Measurements from ENCODE around the gene CCDC152. TPM values are rescaled to one million over a fixed set of nuclear protein-coding genes. Genes with fewer than 3 reads are reported as not detected.

Gene CCDC152
- total and polyA plus RNA-seq, 2 of the 13 experiments (the other 11 are each of a cell fraction or from before 2014, with no cell fraction given) = 0.20 to 0.36 TPM

DNA sequence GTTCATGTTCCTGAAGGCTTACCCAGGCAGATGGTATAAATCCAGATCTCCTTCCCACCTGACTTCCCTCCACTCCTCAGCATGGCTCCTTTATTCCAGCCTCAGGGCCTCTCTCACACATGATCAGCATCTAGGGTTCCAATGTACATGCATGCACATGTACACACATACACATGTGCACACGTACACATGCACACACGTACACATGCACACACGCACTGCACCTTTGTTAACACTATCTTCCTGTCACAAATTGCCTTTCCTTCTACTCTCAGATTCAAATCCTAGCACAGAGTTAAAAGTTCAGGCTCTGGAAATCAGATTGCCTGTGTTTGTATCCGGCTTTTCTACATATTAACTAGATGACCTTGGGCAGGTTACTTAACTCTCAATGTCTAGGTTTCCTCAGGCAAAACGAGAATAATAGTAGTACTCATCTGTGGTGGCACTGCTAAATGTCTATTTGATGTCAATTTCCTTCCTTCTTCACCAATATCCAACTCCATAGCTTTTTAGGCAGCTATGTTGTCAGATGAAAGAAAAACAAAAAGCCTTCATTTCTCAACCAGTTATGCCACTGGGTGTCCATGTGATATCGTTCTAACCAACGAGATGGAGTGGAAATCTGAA is 67.8 kb downstream of the CCDC152 start (continued):
- TF ChIP-seq KLF9 (CRISPR knock-in tag; IDR thresholded peaks at IDR 0.05; ENCODE audit: low read depth) (no peak), KDM6A (CRISPR knock-in tag; IDR thresholded peaks at IDR 0.05; ENCODE audit: low read depth) (peak; percentile 43; the same call in 1 of the 2 replicates), ZNF781 (CRISPR knock-in tag; IDR thresholded peaks at IDR 0.05; ENCODE audit: borderline replicate concordance, not compliant biosample characterization) (peak; percentile 50), ZMYM3 (CRISPR knock-in tag; IDR thresholded peaks at IDR 0.05) (peak; percentile 36; the same call in 1 of the 2 replicates), SP140L (CRISPR knock-in tag; IDR thresholded peaks at IDR 0.05; ENCODE audit: borderline replicate concordance) (no peak), ESRRA (CRISPR knock-in tag; IDR thresholded peaks at IDR 0.05; ENCODE audit: low read depth) (peak; percentile 36; the same call in 1 of the 2 replicates), TBL1XR1 (IDR thresholded peaks at IDR 0.05; ENCODE audit: borderline replicate concordance, low read length, partially characterized antibody) (peak; percentile 73), SAP130 (CRISPR knock-in tag; IDR thresholded peaks at IDR 0.05; ENCODE audit: low read depth) (peak; percentile 85), ZNF30 (CRISPR knock-in tag; IDR thresholded peaks at IDR 0.05) (no peak), GATAD1 (CRISPR knock-in tag; IDR thresholded peaks at IDR 0.05) (0 out of 2 replicates have a peak, but pooled peaks have one; percentile 27), MEIS1 (CRISPR knock-in tag; IDR thresholded peaks at IDR 0.05; ENCODE audit: borderline replicate concordance) (peak; percentile 75; the same call in 1 of the 2 replicates), NFIC (IDR thresholded peaks at IDR 0.05; ENCODE audit: low read length) (peak; percentile 75; the same call in 1 of the 2 replicates), PPARG (CRISPR knock-in tag; conservative IDR thresholded peaks at IDR 0.05) (no peak), KAT7 (CRISPR knock-in tag; IDR thresholded peaks at IDR 0.05; ENCODE audit: borderline replicate concordance) (peak; percentile 71; the same call in 1 of the 2 replicates), FOXK2 (IDR thresholded peaks at IDR 0.05) (peak; percentile 31; the same call in 1 of the 2 replicates), PAX8 (CRISPR knock-in tag; IDR thresholded peaks at IDR 0.05; ENCODE audit: borderline replicate concordance) (no peak), ZNF232 (CRISPR knock-in tag; IDR thresholded peaks at IDR 0.05; ENCODE audit: borderline replicate concordance) (0 out of 2 replicates have a peak, but pooled peaks have one; percentile 42), ETV5 (CRISPR knock-in tag; IDR thresholded peaks at IDR 0.05; ENCODE audit: borderline replicate concordance) (peak; percentile 94)
- TF ChIP-seq, protein P1, sequence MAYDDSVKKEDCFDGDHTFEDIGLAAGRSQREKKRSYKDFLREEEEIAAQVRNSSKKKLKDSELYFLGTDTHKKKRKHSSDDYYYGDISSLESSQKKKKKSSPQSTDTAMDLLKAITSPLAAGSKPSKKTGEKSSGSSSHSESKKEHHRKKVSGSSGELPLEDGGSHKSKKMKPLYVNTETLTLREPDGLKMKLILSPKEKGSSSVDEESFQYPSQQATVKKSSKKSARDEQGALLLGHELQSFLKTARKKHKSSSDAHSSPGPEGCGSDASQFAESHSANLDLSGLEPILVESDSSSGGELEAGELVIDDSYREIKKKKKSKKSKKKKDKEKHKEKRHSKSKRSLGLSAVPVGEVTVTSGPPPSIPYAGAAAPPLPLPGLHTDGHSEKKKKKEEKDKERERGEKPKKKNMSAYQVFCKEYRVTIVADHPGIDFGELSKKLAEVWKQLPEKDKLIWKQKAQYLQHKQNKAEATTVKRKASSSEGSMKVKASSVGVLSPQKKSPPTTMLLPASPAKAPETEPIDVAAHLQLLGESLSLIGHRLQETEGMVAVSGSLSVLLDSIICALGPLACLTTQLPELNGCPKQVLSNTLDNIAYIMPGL (CRISPR knock-in tag; IDR thresholded peaks at IDR 0.05; ENCODE audit: borderline replicate concordance in 1 of 2, low read depth in 1 of 2) = peak; percentile 53 to 58; a peak in 3 of 4 replicates
- TF ChIP-seq, protein P2, sequence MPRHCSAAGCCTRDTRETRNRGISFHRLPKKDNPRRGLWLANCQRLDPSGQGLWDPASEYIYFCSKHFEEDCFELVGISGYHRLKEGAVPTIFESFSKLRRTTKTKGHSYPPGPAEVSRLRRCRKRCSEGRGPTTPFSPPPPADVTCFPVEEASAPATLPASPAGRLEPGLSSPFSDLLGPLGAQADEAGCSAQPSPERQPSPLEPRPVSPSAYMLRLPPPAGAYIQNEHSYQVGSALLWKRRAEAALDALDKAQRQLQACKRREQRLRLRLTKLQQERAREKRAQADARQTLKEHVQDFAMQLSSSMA (CRISPR knock-in tag; IDR thresholded peaks at IDR 0.05) = no peak
- TF ChIP-seq, protein P3, sequence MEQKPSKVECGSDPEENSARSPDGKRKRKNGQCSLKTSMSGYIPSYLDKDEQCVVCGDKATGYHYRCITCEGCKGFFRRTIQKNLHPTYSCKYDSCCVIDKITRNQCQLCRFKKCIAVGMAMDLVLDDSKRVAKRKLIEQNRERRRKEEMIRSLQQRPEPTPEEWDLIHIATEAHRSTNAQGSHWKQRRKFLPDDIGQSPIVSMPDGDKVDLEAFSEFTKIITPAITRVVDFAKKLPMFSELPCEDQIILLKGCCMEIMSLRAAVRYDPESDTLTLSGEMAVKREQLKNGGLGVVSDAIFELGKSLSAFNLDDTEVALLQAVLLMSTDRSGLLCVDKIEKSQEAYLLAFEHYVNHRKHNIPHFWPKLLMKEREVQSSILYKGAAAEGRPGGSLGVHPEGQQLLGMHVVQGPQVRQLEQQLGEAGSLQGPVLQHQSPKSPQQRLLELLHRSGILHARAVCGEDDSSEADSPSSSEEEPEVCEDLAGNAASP (CRISPR knock-in tag; IDR thresholded peaks at IDR 0.05; ENCODE audit: borderline replicate concordance) = peak; percentile 52; the same call in 1 of the 2 replicates
- TF ChIP-seq, protein P4, sequence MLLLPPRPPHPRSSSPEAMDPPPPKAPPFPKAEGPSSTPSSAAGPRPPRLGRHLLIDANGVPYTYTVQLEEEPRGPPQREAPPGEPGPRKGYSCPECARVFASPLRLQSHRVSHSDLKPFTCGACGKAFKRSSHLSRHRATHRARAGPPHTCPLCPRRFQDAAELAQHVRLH (CRISPR knock-in tag; IDR thresholded peaks at IDR 0.05; ENCODE audit: borderline replicate concordance, low read depth) = peak; percentile 51; the same call in 1 of the 2 replicates

Data from HepG2 (cell line).